Fibroblast of lung (primary cell): ENCODE measurements around the gene PALLD.

Experiments used
- EZH2 ChIP-seq: IDR thresholded peaks from 2 replicates; pipeline ENCODE4 v1.5.1; 2012; ENCODE audit warnings: low read length, control low read depth, mild to moderate bottlenecking; ENCODE audit errors: missing control alignments
- TF ChIP-seq, protein P1 (sequence below), 2 donors: IDR thresholded peaks in 1 of 2; conservative IDR thresholded peaks in 1 of 2; 1 replicate in 1 of 2; 2 replicates in 1 of 2; pipeline ENCODE4 v1.5.1; 2011 to 2012; ENCODE audit warnings: low read length in 2 of 2, control low read depth in 1 of 2, inconsistent platforms in 1 of 2, low read depth in 1 of 2, mild to moderate bottlenecking in 1 of 2

DNA sequence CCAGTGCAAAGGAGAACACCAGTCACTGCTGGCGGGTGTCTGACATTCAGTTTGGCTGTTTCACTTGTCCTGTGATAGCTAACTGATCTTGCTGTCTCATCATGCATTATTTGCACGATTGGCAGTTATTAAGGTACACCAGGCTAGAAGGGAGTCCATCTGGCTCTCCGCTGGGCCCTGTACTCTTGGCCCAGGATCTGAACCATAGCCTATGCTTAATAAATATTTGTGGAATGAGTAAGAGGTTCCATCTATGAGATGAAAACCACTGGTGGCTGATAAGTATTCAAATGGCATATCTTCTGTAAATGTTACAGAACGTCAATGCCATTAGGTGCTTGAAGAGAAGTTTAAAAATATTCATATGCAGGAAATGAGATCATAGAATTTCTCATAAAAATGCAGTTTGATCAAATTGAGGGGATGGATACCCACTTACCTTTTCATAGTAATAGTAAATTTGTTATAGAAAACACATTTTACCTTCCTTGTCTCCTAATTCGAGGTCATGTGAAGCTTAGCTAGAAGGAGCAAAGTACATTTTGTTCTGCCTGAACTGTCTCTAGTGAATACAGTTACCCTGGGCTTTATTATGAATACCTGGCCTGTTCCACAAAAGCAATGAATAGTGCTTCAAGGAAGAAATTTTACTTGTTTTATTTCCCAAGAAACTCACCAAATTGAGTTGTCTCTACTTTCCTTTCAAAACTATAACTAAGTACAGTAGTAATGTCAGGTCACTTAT, 299.7 kb downstream of the PALLD start:
- TF ChIP-seq, protein P1, sequence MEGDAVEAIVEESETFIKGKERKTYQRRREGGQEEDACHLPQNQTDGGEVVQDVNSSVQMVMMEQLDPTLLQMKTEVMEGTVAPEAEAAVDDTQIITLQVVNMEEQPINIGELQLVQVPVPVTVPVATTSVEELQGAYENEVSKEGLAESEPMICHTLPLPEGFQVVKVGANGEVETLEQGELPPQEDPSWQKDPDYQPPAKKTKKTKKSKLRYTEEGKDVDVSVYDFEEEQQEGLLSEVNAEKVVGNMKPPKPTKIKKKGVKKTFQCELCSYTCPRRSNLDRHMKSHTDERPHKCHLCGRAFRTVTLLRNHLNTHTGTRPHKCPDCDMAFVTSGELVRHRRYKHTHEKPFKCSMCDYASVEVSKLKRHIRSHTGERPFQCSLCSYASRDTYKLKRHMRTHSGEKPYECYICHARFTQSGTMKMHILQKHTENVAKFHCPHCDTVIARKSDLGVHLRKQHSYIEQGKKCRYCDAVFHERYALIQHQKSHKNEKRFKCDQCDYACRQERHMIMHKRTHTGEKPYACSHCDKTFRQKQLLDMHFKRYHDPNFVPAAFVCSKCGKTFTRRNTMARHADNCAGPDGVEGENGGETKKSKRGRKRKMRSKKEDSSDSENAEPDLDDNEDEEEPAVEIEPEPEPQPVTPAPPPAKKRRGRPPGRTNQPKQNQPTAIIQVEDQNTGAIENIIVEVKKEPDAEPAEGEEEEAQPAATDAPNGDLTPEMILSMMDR (conservative IDR thresholded peaks at IDR 0.05 in 1 of 2, IDR thresholded peaks at IDR 0.05 in 1 of 2; ENCODE audit: low read depth in 1 of 2, low read length in 2 of 2) = no peak
- TF ChIP-seq EZH2 = no peak
